T1000 (cell line): Measurements from ENCODE around the gene RPGRIP1.
"Not testable (repeated sequence)": the region's sequence is repeated elsewhere in the genome, so short reads cannot be mapped to it uniquely, and the experiment has no call there.

Experiments
- DNase-seq: peaks from one replicate; lab custom pipeline; 2025; ENCODE audit warnings: mixed read lengths; lab: John Stamatoyannopoulos, UW

Gene RPGRIP1

DNA sequence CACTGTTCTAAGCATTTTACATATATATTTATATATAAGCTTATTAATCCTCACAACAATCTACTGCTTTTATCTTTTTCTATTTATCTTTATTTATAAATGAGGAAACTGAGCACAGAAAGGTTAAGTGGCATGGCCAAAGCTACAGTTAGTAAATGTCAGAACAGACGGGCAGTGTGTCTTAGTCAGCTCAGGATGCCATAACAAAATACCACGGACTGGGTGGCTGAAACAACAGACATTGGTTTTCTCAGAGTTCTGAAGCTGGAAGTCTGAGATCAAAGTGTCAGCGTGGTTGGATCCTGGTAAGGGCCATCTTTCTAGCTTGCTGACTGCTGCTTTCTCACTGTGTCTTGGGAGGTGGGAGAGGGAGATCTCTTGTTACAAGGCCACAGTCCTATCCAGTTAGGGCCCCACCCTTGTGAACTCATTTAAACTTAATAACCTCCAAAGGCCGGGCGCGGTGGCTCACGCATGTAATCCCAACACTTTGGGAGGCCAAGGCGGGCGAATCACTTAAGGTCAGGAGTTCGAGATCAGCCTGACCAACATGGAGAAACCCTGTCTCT lies 19.8 kb downstream of the RPGRIP1 start:
- no peak for DNase-seq

DNA sequence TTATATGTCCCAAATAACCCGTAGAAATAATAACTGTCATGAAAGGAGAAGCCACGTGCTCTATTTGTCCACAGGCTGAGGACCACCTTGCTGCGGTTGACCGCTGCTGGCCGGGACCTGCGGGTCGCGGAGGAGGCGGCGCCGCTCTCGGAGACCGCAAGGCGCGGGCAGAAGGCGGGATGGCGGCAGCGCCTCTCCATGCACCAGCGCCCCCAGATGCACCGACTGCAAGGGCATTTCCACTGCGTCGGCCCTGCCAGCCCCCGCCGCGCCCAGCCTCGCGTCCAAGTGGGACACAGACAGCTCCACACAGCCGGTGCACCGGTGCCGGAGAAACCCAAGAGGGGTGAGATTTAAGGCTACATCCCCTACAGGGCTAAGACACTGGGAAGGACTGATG lies 21.0 kb downstream of the RPGRIP1 start:
- DNase-seq, result no peak

DNA sequence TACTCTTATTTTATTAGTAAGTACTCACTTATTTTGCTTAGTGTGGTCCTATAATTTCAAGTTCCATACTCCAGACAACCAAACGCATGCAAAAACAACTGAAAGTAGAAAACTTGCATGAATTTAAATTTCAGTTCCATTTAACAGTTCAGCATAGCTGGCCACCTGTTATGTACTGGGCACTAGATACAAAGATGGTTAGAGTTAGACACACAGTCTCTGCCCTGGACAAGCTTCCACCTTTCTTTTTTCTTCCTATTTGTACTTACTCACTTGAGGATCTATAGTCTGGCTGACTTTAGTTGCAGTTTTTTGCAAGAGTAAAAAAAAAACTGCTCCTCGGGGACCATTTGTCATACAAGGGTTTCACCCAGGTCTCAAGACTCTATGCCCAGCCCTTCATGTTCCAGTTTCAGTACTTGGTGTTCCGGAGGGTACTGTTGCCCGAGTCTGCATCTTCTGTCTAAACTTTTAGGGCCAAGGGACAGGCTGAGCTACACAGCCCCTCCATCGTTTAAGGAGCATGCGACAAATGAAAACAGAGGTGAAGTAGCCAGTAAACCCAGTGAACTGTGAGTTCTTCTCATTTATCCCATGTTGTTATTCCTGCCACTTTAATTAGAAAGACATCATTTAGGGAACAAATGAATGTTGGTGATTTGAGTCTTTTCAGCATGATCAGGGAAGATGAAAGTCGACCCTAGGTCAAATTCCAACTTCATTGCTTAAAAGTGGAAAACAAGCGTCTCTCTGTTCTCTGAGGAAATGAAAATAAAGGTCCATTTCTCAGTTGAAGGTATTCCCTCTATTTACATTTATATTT lies 22.3 kb downstream of the RPGRIP1 start:
- no peak for DNase-seq

DNA sequence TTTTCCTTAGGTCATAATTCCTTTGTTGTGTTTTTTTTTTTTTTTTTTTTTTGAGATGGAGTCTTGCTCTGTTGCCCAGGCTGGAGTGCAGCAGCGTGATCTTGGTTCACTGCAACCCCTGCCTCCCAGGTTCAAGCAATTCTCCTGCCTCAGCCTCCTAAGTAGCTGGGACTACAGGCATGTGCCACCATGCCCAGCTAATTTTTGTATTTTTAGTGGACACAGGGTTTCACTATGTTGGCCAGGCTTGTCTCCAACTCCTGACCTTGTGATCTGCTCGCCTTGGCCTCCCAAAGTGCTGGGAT lies 22.9 kb downstream of the RPGRIP1 start:
- not testable (repeated sequence) for DNase-seq

DNA sequence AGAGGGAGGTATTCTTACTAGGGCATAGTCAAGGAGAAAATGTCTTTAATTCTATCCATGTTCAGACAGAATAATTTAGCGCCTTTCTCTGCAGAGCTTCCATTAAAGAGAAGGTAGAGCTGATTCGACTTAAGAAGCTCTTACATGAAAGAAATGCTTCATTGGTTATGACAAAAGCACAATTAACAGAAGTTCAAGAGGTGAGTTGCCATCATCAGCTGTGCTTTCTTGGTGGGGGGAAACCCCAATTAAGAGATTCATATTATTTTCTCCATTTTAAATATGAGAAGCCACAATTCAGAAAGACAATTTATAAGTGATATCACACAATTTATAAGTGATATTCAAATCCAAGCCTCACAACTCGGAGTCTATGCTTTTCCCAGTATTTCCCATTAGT lies 27.8 kb downstream of the RPGRIP1 start:
- DNase-seq, result no peak

DNA sequence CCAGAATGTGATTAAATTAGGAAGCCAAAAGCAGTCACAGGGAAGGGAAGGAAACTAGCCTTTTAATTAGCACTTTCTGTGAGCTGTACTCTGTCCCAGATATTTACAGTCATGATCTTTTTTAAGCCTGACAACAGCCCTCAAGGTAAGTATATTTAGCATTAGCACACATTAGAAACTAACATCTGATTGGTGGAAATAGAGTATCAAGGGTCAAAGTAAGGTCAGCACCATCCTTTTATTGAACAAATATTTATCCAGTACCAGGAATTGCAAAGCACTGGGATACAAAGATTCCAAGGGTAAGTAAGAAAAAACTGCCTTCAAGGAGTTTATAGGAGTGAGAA lies 28.2 kb downstream of the RPGRIP1 start:
- DNase-seq, result no peak

DNA sequence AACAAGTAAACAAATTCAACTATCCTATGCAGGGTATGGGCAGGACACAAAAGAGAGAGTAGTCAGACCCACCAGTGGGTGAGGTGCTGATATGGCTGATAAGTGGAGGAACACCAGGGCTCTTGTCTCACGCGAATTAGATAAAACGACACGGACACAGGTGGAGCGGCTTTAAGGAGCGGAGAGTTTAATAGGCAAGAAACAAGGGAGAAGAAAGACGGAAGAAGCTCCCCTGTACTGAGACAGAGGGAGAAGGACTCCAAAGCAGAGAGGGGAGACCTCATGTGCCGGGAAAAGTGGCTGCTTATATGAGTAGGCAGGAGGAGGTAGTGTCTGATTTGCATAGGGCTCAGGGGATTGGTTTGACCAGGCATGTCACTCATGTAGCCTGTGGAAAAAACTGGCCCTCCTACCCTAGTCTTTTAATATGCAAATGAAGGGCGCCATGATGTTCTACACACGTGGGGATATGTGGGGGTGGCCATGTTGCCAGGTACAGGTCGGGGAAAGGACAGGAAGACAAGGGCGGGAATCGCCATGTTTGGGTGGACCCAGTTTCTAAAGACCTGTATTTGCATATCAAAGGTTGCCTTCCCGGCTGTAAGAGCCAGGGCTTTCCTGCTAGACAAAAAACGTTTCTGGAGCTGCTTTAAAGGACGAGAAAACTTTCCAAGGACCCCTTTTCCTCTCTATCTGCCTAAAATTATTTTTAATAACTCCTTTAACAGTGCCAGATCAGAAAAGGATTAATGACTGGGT lies 28.8 kb downstream of the RPGRIP1 start:
- no peak for DNase-seq

DNA sequence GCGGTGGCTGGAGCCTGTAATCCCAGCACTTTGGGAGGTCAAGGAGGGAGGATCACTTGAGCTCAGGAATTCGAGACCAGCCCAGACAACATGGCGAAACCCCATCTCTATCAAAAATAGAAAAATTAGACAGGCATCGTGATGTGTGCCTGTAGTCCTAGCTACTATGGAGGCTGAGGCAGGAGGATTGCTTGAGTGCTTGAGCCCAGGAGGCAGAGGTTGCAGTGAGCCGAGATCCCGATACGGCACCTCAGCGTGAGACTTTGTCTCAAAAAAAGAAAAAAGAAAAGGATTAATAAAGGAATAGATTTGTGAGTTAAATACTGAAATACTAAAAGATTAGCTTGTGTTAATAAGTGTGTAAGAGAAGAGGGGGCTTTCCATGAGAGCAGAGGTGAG lies 29.4 kb downstream of the RPGRIP1 start:
- no peak for DNase-seq

DNA sequence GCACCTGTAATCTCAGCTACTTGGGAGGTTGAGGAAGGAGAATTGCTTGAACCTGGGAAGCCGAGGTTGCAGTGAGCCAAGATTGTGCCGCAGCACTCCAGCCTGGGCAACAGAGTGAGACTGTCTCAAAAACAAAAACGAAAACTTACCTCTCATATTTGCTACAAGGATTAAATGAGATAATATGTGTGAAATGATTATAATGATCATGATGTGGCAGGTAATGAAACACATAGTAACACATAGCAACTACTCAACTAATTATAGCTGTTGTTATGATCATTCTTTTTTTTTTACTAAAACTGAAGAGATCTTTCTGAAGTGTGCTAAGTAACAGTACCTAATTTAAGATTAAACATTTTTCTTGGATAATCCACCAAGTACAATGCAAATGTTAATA lies 30.1 kb downstream of the RPGRIP1 start:
- DNase-seq, result no peak

DNA sequence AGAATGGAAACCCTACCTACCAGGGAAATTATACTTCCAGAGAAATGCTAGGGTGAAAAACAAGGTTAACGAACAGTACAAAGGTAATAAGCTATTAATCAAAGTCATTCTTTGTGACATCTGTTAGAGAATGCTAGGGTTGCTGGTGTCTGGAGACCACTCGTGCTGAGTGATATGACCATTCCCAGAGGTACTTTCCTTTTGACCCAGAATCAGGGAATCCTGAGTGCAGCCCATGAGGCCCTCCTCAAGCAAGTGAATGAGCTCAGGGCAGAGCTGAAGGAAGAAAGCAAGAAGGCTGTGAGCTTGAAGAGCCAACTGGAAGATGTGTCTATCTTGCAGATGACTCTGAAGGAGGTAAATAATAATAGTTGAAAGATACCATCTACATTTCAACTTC lies 31.7 kb downstream of the RPGRIP1 start:
- no peak for DNase-seq

DNA sequence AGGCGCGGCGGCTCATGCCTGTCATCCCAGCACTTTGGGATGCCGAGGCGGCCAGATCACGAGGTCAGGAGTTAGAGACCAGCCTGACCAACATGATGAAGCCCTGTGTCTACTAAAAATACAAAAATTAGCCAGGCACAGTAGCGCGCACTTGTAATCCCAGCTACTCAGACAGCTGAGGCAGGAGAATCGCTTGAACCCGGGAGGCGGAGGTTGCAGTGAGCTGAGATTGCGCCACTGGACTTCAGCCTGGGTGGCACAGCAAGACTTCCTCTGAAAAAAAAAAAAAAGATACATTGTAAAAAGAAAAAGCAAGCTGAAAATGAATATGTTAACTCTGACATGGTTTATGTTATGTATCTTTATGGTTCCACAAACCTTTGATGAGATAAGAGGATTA lies 33.6 kb downstream of the RPGRIP1 start:
- no peak for DNase-seq

DNA sequence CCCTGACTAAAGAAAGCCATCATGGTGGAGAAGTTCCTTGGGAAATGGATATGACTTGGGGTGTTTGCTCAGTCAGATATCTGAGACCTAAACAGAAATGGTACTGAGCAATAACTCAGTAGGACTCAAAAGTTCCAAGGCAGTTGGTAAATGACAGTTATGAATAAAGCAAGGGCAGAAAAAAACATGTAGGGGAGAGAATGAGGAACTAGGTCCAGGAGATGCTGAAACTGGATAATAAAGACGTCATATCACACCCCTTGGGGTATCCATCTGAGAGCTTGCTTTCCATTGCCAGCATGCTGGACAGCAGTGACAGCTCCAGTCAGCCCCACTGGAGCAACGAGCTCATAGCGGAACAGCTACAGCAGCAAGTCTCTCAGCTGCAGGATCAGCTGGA lies 37.5 kb downstream of the RPGRIP1 start:
- DNase-seq, result no peak

DNA sequence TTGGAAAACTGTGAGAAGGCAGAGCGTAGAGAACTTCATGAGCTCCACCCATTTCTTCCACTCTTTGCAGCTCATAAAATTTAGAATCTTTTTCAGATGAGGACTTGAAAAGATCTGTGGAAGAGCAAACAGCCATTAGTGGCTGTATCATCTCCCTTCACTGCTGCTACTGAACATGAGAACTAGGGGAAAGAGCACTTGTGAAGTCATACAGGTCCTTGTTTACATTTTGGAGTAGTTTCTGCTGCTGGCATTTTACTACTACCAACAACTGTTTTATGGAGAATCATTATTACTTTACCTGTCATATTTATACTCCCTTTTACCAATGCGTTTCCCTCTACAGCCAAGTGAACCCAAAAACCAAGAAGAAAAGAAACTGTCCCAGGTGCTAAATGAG lies 41.0 kb downstream of the RPGRIP1 start:
- no peak for DNase-seq

DNA sequence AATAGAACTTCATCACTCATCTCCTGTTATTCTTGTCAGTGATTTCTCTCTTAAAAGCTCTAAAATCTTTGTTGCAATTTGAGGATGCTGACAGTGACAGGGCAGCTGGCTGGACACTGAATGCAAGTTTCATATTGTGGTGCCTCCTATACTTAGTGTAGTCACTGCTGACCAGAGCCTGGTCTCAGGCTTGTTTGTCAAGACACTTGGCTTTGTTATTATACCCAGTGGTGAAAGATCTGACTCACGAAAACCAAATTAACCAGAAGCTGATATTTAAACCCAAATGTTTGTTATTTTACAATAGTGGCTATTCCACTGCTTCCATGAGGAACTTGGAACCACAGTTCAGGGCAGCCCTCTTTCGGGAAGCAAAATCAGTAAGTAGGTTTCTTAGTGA lies 42.8 kb downstream of the RPGRIP1 start:
- DNase-seq, result no peak

DNA sequence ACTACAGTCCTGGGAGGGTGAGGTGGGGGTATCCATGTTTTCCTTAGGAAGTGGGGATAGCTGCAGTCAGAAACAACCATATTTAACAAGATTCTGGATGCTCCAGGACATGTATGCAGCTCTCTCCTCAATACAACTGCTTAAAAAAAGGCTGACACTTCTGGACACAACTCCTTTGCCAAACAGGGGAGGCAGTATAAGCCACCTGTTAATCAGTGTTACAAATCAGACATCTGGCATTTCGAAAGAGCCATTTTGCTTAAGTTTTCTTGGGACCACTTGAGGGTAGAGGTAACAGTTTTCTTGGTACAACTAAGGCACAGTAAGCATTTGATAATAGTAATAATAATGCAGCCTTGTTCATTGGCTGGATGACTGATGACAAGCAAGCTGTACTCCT lies 47.1 kb downstream of the RPGRIP1 start:
- no peak for DNase-seq
